HCT116 (cell line): ENCODE results near the gene PPIF.

Experiments used
- CEBPB ChIP-seq: IDR thresholded peaks from 2 replicates; pipeline ENCODE4 v1.6.1; 2012; ENCODE audit warnings: low read depth
- ELF1 ChIP-seq: IDR thresholded peaks from 2 replicates; pipeline ENCODE4 v1.6.1; 2012; ENCODE audit warnings: low read depth, borderline replicate concordance
- EZH2 ChIP-seq: fragments of 200-600 bp; sonication (generic); IDR thresholded peaks from 2 replicates; pipeline ENCODE4 v1.6.1; 2017; ENCODE audit warnings: antibody characterized with exemption, mixed run types
- EZH2phosphoT487 ChIP-seq: fragments of 200-600 bp; IDR thresholded peaks from 2 replicates; pipeline ENCODE4 v1.6.1; 2018; ENCODE audit warnings: antibody characterized with exemption, borderline replicate concordance
- FOSL1 ChIP-seq: IDR thresholded peaks from 2 replicates; pipeline ENCODE4 v1.6.1; 2012; ENCODE audit warnings: low read depth
- POLR2A ChIP-seq: IDR thresholded peaks from 2 replicates; pipeline ENCODE4 v1.7.0; 2011; ENCODE audit warnings: borderline replicate concordance; ENCODE audit not compliant: insufficient read depth, insufficient read length; ENCODE audit errors: extremely low read depth
- POLR2AphosphoS5 ChIP-seq: IDR thresholded peaks from 2 replicates; pipeline ENCODE4 v1.6.1; 2011; ENCODE audit warnings: mild to moderate bottlenecking, low read depth, low read length, moderate library complexity
- RAD21 ChIP-seq: IDR thresholded peaks from 2 replicates; pipeline ENCODE4 v1.6.1; 2012; ENCODE audit warnings: low read depth, mild to moderate bottlenecking
- SIN3A ChIP-seq: IDR thresholded peaks from 2 replicates; pipeline ENCODE4 v1.6.1; 2012; ENCODE audit warnings: low read depth
- TCF7L2 ChIP-seq: IDR thresholded peaks from 2 replicates; pipeline ENCODE4 v1.7.0; 2011; ENCODE audit warnings: borderline replicate concordance, inconsistent platforms; ENCODE audit not compliant: insufficient read depth, insufficient read length; ENCODE audit errors: extremely low read depth
- TF ChIP-seq, protein P1 (sequence below), 3 experiments: fragments of 200-600 bp in 1 of 3; sonication (generic) in 1 of 3; IDR thresholded peaks in 2 of 3; conservative IDR thresholded peaks in 1 of 3; 2 replicates each; pipeline ENCODE4 v1.5.1; 2012 to 2017; ENCODE audit warnings: low read depth in 2 of 3, low read length in 2 of 3, antibody characterized with exemption in 1 of 3, borderline replicate concordance in 1 of 3, control low read depth in 1 of 3, mild to moderate bottlenecking in 1 of 3, mixed read lengths in 1 of 3, mixed run types in 1 of 3, moderate library complexity in 1 of 3; ENCODE audit not compliant: insufficient read depth in 1 of 3
- TF ChIP-seq, protein P2 (sequence below): IDR thresholded peaks from 2 replicates; pipeline ENCODE4 v1.6.1; 2012; ENCODE audit warnings: low read depth

DNA sequence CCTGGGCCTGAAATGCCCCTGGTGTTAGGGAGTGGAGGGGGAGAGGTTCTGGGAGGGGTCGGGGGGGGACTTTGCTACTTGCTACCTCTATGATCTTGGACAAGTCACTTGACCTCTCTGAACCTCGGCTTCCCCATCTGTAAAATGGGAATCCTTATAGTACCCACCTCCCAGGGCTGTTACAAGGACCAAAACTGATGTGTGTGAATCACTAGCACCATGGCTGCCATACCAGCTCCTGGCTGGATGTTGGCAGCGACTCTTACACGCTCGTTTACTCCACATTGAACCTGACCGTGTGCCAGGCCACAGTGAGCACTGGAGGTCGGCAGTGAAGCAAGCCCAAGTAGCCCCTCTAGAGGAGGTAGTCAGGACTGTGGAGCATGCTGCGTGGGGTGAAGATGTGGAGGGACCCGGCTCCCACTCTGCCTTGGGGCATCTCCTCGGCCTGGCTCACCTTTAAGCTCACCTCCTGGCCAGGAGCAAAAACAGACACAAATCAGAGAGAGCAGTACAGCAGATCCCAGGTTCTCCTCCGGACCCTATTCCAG lies 28.9 kb downstream of the PPIF start:
- TF ChIP-seq, protein P1, sequence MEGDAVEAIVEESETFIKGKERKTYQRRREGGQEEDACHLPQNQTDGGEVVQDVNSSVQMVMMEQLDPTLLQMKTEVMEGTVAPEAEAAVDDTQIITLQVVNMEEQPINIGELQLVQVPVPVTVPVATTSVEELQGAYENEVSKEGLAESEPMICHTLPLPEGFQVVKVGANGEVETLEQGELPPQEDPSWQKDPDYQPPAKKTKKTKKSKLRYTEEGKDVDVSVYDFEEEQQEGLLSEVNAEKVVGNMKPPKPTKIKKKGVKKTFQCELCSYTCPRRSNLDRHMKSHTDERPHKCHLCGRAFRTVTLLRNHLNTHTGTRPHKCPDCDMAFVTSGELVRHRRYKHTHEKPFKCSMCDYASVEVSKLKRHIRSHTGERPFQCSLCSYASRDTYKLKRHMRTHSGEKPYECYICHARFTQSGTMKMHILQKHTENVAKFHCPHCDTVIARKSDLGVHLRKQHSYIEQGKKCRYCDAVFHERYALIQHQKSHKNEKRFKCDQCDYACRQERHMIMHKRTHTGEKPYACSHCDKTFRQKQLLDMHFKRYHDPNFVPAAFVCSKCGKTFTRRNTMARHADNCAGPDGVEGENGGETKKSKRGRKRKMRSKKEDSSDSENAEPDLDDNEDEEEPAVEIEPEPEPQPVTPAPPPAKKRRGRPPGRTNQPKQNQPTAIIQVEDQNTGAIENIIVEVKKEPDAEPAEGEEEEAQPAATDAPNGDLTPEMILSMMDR (IDR thresholded peaks at IDR 0.05 in 2 of 3, conservative IDR thresholded peaks at IDR 0.05 in 1 of 3; ENCODE audit: borderline replicate concordance in 1 of 3, insufficient read depth in 1 of 3, low read depth in 2 of 3, low read length in 2 of 3) = no peak
- TF ChIP-seq POLR2A = no peak
- TF ChIP-seq FOSL1 = no peak
- TF ChIP-seq EZH2phosphoT487 = no peak
- TF ChIP-seq POLR2AphosphoS5 = no peak
- no peak for TF ChIP-seq SIN3A
- TF ChIP-seq, protein P2, sequence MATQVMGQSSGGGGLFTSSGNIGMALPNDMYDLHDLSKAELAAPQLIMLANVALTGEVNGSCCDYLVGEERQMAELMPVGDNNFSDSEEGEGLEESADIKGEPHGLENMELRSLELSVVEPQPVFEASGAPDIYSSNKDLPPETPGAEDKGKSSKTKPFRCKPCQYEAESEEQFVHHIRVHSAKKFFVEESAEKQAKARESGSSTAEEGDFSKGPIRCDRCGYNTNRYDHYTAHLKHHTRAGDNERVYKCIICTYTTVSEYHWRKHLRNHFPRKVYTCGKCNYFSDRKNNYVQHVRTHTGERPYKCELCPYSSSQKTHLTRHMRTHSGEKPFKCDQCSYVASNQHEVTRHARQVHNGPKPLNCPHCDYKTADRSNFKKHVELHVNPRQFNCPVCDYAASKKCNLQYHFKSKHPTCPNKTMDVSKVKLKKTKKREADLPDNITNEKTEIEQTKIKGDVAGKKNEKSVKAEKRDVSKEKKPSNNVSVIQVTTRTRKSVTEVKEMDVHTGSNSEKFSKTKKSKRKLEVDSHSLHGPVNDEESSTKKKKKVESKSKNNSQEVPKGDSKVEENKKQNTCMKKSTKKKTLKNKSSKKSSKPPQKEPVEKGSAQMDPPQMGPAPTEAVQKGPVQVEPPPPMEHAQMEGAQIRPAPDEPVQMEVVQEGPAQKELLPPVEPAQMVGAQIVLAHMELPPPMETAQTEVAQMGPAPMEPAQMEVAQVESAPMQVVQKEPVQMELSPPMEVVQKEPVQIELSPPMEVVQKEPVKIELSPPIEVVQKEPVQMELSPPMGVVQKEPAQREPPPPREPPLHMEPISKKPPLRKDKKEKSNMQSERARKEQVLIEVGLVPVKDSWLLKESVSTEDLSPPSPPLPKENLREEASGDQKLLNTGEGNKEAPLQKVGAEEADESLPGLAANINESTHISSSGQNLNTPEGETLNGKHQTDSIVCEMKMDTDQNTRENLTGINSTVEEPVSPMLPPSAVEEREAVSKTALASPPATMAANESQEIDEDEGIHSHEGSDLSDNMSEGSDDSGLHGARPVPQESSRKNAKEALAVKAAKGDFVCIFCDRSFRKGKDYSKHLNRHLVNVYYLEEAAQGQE = no peak
- TF ChIP-seq RAD21 = no peak
- TF ChIP-seq TCF7L2 = no peak
- no peak for TF ChIP-seq EZH2
- no peak for TF ChIP-seq CEBPB
- TF ChIP-seq ELF1 = no peak
